MM.1S (cell line): ENCODE results near the gene PLAC8L1.
A peak's percentile ranks its signal among the peaks of the same experiment; 100 is the strongest.

Experiments used
- DNase-seq: peaks from one replicate; pipeline ENCODE4 v3.0.0-alpha.2; 2015
- H2AFZ ChIP-seq: fragments of 300-600 bp; sonication (generic); 2 replicates; pipeline ENCODE4 v1.6.0; 2016; ENCODE audit warnings: antibody characterized with exemption, low read length
- H3F3A ChIP-seq: fragments of 300-600 bp; sonication (generic); 2 replicates; pipeline ENCODE4 v1.6.1; 2016; ENCODE audit warnings: mild to moderate bottlenecking, antibody characterized with exemption, low read length, moderate library complexity, mixed read lengths; ENCODE audit not compliant: insufficient read depth
- H3K27ac ChIP-seq: fragments of 300-600 bp; sonication (generic); 2 replicates; pipeline ENCODE4 v1.5.1; 2016; ENCODE audit warnings: mild to moderate bottlenecking, low read length
- H3K27me3 ChIP-seq: fragments of 300-600 bp; sonication (generic); replicated peaks from 2 replicates; pipeline ENCODE4 v1.6.0; 2016; ENCODE audit warnings: low read length; ENCODE audit not compliant: insufficient read depth
- H3K36me3 ChIP-seq: fragments of 300-600 bp; sonication (generic); replicated peaks from 2 replicates; pipeline ENCODE4 v1.6.1; 2016; ENCODE audit warnings: mild to moderate bottlenecking, low read length, mixed read lengths; ENCODE audit not compliant: insufficient read depth
- H3K4me1 ChIP-seq: fragments of 300-600 bp; sonication (generic); 2 replicates; pipeline ENCODE4 v1.6.1; 2016; ENCODE audit warnings: low read length, mixed read lengths
- H3K4me2 ChIP-seq: fragments of 300-600 bp; sonication (generic); 2 replicates; pipeline ENCODE4 v1.6.0; 2016; ENCODE audit warnings: low read depth, low read length
- H3K4me3 ChIP-seq: fragments of 300-600 bp; sonication (generic); 2 replicates; pipeline ENCODE4 v1.5.1; 2016; ENCODE audit warnings: low read length, mixed read lengths
- H3K79me2 ChIP-seq: fragments of 300-600 bp; sonication (generic); 2 replicates; pipeline ENCODE4 v1.6.1; 2016; ENCODE audit warnings: mixed run types, low read length, mixed read lengths
- H3K9ac ChIP-seq: fragments of 300-600 bp; sonication (generic); 2 replicates; pipeline ENCODE4 v1.6.1; 2016; ENCODE audit warnings: low read length, mixed read lengths
- H3K9me2 ChIP-seq: fragments of 300-600 bp; sonication (generic); replicated peaks from 2 replicates; pipeline ENCODE4 v1.6.1; 2016; ENCODE audit warnings: mild to moderate bottlenecking, low read length, mixed read lengths; ENCODE audit not compliant: insufficient read depth
- H3K9me3 ChIP-seq: fragments of 300-600 bp; sonication (generic); replicated peaks from 2 replicates; pipeline ENCODE4 v1.6.1; 2016; ENCODE audit warnings: mild to moderate bottlenecking, low read length, mixed read lengths; ENCODE audit not compliant: insufficient read depth
- H4K20me1 ChIP-seq: fragments of 300-600 bp; sonication (generic); 2 replicates; pipeline ENCODE4 v1.6.1; 2016; ENCODE audit warnings: mild to moderate bottlenecking, low read length, moderate library complexity, mixed read lengths; ENCODE audit not compliant: insufficient read depth
- CTCF ChIP-seq: fragments of 300-600 bp; sonication (generic); IDR thresholded peaks from 2 replicates; pipeline ENCODE4 v1.5.1; 2016; ENCODE audit warnings: antibody characterized with exemption, low read length, mixed read lengths
- EZH2 ChIP-seq: fragments of 300-600 bp; sonication (generic); optimal IDR thresholded peaks from 2 replicates; pipeline ENCODE3; 2017; ENCODE audit warnings: low read depth, mild to moderate bottlenecking, antibody characterized with exemption, low read length, mixed read lengths
- EZH2phosphoT487 ChIP-seq: fragments of 300-600 bp; sonication (generic); IDR thresholded peaks from 2 replicates; pipeline ENCODE4 v1.6.1; 2018; ENCODE audit warnings: antibody characterized with exemption, low read length

PLAC8L1 gene

GRCh38 chr5:146116361-146116760 is 11.0 kb upstream of the PLAC8L1 start:
- H4K20me1 ChIP-seq = no peaks in the 10 kb centered on the region
- no peaks in the 10 kb centered on the region for H3K27me3 ChIP-seq
- H3K27ac ChIP-seq = no peak overlapping the region
- H3K9me2 ChIP-seq = no peaks in the 10 kb centered on the region
- no peak for DNase-seq
- no peaks in the 10 kb centered on the region for H3K79me2 ChIP-seq
- no peak overlapping the region for H3K4me3 ChIP-seq
- no peak overlapping the region for H3K9ac ChIP-seq
- H3K4me1 ChIP-seq = peaks cover 10% of the 10 kb centered on the region
- TF ChIP-seq EZH2 = no peak
- no peak for TF ChIP-seq CTCF
- no peak for TF ChIP-seq EZH2phosphoT487
- H3K36me3 ChIP-seq = peaks cover 7% of the 10 kb centered on the region; the same call in 1 of the 2 replicates
- H3K9me3 ChIP-seq = no peaks in the 10 kb centered on the region
- no peak overlapping the region for H3K4me2 ChIP-seq
- no peak overlapping the region for H2AFZ ChIP-seq
- 0 out of 2 replicates have a peak, but pooled peaks cover 5% of the 10 kb centered on the region for H3F3A ChIP-seq

- Histone ChIP-seq H3K9me3 (no peaks in the 10 kb centered on the region), H3K79me2 (no peaks in the 10 kb centered on the region), H3K36me3 (peaks cover 4% of the 10 kb centered on the region; the same call in 1 of the 2 replicates), H3F3A (peaks cover 5% of the 10 kb centered on the region; the same call in 1 of the 2 replicates), H3K9ac (no peak overlapping the region), H3K27ac (peak overlapping the region; percentile 16; the same call in 1 of the 2 replicates), H4K20me1 (no peaks in the 10 kb centered on the region), H3K27me3 (no peaks in the 10 kb centered on the region), H3K4me1 (peaks cover 17% of the 10 kb centered on the region), H3K4me2 (peak overlapping the region; percentile 37; the same call in 1 of the 2 replicates), H3K9me2 (no peaks in the 10 kb centered on the region), H2AFZ (no peak overlapping the region), H3K4me3 (no peak overlapping the region)
- no peak for DNase-seq
- TF ChIP-seq CTCF (no peak), EZH2 (no peak), EZH2phosphoT487 (no peak)
Measured at GRCh38 chr5:146112476-146112875, 7.1 kb upstream of the PLAC8L1 start.

GRCh38 chr5:146111409-146111808 is 6.0 kb upstream of the PLAC8L1 start:
- H3K4me2 ChIP-seq = peak overlapping the region; percentile 31; the same call in 1 of the 2 replicates

More at GRCh38 chr5:146111409-146111808, 6.0 kb upstream of the PLAC8L1 start:
- TF ChIP-seq EZH2 (no peak), EZH2phosphoT487 (no peak), CTCF (no peak)
- H3K4me3 ChIP-seq = no peak overlapping the region
- no peak overlapping the region for H3K9ac ChIP-seq
- peak; percentile 71 for DNase-seq
- no peaks in the 10 kb centered on the region for H3K27me3 ChIP-seq
- peaks cover 5% of the 10 kb centered on the region; the same call in 1 of the 2 replicates for H3F3A ChIP-seq
- no peaks in the 10 kb centered on the region for H3K79me2 ChIP-seq
- H3K36me3 ChIP-seq = peaks cover 4% of the 10 kb centered on the region; the same call in 1 of the 2 replicates
- H3K4me1 ChIP-seq = peaks cover 19% of the 10 kb centered on the region
- H4K20me1 ChIP-seq = no peaks in the 10 kb centered on the region
- no peaks in the 10 kb centered on the region for H3K9me3 ChIP-seq
- H3K9me2 ChIP-seq = no peaks in the 10 kb centered on the region
- H3K27ac ChIP-seq = peak overlapping the region; percentile 18; the same call in 1 of the 2 replicates
- no peak overlapping the region for H2AFZ ChIP-seq
